ENCODE measurements around the gene PABPC1L.

The PABPC1L gene

DNA sequence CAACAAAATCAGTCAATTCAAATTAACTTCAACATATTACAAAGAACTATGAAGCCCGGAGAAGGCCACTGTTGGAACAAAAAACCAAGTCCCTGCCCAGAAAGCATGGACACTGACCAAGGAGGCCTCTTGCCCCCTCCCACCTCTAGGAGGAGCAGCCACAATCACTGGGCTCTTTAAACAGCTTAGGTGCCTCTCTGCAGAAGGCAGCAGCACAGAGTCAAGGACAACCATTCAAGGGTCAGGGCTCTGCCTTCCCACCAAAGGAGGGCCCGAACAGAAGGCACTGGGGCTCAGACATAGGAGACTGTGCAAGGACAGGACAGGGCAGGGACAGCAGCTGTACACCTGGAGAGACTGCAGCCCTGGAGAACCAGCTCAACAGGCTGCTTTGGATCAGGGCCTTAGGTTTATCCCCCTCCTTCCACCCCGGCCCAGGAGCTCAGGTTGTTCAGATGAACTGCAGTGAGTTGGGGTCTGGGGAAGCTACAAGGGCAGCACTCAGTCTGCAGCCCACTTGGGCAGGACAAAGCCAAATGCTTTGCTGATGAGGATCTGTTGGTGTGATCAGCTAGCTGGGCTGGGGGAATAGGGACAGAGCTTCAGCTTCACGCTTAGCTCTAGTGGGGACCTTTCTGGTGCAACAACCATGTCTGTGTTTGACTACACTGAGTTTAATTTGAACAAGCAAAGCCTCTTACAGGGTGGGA, 32.6 kb downstream of the PABPC1L start:
- FAIRE-seq (no peak), DNase-seq (ENCODE audit: insufficient read length, low spot score) (no peak)

DNA sequence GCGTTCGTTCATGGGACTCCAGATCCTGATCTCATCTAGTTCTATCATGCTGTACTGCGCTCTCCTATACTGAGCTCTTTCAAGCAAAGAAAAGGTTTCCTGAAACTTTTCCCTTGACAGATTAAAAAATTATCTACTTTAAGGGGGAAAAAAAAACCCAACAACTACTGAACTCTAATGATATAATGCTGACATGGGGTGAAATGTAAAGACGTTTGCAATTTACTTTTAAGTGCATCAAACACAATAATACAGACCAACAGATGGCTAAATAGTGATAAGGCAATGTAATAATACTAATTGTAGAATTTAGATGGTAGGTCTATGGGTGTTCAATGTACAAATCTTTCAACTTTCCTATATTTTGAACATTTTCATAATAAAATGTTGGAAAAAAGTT, 34.0 kb downstream of the PABPC1L start:
- no peak for FAIRE-seq
- no peak for DNase-seq (ENCODE audit: insufficient read length, low spot score)

DNA sequence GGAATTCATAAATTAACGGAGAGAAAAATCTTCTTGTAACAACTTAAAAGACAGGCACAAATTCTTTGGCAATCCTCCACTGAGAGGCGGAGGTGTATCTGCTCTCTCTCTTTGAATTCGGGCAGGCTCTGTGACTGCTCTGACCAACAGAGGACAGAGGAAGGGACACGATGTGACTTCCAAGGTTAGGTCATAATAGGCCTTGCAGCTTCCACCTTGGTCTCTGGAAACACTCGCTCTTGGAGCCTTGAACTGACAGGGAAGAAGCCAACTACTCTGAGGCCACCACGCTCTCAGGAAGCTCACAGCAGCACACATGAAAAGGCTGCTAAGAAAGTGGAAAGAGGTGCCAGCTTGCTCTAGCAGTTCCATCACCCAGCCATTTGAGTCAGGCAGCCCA, 35.4 kb downstream of the PABPC1L start:
- no peak for FAIRE-seq
- DNase-seq (ENCODE audit: insufficient read length, low spot score) = no peak

DNA sequence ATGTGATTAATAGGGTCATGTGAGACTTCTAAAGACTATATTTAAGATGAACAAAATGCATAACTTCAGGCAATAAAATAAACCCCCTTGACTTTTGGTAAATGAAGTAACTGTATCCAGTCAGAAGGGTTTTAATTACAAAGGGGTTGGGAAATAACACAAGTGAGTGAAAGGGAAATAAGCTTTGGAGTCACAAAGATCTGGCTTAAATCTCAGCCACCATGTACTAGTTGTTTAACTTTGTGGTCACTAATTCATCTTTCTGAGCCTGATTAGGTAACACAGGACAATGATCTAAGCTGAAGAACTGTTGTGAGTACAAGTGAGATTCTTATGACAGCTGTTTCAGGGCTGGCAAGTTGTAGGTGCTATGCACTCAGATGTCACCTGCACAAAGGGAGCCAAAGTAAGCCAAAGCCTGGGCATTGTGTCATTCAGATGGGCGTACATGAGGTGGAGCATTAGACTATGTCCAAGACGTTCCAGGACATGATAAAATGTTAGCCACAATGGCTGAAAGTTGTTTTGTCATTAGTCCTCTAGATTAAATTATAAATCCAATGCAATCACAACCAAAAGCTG, 36.5 kb downstream of the PABPC1L start:
- DNase-seq (ENCODE audit: insufficient read length, low spot score) (no peak), FAIRE-seq (no peak)

DNA sequence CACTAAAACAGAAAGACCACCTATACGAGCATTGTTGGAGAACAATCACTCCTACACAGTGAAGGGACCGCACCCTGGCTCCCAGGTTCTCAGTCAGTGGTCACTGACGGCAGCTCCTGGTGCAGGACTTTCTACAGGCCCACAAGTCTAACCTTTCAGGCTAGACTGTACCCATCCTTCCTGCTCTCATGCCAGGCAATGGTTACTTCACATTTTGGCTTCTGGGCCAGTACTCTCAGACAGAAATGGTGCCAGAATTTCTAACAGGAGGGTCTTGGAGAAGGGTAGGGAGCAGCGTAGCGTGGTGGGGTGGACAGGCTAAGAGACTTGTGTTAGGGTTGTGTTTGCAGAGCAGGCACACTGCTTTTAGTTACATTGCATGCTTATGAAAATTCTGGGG, 38.2 kb downstream of the PABPC1L start:
- DNase-seq (ENCODE audit: insufficient read length, low spot score) (no peak), FAIRE-seq (no peak)

DNA sequence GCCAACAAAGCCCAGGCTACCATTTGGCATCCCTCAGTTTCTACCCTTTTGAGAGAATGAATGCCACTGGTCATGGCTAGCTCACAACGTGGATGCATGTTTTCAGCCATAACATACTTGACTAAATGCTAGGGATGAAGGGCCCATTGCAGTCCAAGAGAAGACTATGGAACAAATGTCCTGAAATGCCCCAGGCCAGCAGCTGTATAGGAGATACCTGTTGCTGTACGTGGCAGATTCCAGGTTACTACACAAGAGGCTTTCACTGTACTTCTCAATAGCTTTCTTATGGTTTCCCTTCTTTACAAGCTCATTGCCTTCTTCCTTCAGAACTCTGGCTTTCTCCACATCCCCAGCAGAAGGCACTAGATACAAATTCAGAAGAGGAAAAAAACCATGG, 38.7 kb downstream of the PABPC1L start:
- DNase-seq (ENCODE audit: insufficient read length, low spot score) = no peak
- FAIRE-seq = no peak

DNA sequence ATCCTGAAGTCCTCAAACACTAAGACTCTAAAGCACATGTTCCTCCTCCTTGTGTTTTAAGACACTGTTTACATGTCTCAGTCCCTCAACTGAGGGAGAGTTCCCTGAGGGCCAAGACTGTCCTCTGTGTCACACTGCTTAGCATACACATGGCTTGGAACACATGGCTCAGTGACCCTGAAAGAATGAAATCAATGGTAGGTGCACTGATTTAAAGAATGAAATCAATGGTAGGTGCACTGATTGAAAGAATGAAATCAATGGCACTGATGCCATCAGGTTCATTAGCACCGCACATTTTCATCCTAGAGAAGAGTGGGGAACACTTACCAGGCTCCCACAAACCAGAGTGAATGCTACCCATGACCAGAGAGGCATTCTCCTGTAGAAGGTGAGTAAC, 40.5 kb downstream of the PABPC1L start:
- FAIRE-seq (no peak), DNase-seq (ENCODE audit: insufficient read length, low spot score) (no peak)

DNA sequence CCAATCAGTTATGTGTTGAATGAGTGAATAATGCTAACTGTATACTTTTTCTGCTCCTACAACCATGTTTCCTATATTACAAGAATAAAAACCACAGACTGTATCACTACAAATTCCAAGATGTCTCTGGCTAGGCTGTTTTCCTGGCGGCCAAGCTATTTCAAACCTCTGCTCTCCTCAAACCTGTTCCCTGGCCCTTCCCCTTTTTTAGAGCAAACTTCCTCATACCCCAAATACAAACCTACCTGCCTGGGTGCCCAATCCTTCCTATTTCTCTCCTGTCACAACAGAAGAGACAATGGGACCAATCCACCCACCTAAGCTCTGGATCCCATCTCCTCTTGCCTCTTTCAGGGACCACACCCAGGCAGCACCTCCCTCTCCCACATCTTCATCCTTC, 42.9 kb downstream of the PABPC1L start:
- FAIRE-seq (no peak), DNase-seq (ENCODE audit: insufficient read length, low spot score) (no peak)

DNA sequence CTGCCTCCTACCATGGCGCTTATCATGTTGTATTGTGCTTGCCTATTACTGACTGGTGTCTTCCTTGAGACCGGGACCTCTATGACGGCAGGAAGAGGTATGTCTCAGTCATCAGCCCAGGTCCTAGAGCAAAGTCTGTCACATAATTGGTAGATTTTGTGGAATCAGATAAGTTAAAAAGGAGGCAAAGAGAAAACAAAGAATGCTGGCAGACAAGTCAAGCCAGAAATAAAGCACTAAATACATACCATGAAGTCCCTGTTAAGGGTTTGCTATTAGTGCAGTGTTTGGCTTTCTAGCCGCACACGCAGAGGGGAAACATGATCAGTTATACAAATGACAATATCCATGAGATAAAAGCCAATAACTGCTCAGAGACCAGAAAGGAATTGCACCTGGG, 44.4 kb downstream of the PABPC1L start:
- DNase-seq (ENCODE audit: insufficient read length, low spot score) (no peak), FAIRE-seq (no peak)

DNA sequence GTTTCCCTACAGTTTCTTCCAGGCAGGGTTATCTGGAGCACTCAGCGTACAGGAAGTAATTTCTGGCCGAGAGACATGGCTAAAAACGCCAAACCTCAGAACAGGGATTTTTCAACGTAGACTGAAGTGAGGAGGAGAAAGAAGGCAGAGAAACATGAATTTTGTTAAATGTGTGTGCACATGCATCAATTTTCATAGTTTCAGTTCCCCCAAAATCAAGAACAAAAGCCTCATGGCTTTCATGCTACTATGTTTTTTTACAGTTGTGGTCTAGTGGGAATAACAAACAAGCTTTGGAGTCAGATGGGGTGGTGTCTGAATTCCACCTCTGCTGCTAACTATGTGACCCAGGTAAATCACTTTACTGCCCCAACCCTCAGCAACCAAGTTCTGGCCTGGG, 45.4 kb downstream of the PABPC1L start:
- no peak for DNase-seq (ENCODE audit: insufficient read length, low spot score)
- FAIRE-seq = no peak

DNA sequence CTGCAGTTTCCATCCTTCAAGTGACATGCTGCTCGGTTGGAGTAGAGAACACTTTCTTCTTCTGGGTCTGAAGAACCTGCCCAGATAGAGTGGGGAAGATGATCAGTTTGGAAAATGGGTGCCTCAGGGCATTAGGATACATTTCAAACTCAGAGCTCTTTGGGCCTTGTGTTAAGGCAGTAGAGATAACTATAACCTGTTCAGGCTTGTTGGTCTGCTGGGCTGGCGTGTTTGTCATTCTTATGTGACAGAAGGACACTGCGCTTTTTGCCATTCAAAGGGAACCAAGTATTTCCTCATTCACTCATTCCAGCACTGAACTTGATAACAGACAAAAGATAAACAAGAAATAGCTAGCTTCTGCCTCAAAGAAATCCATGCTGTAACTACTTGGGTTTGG, 46.5 kb downstream of the PABPC1L start:
- FAIRE-seq = no peak

DNA sequence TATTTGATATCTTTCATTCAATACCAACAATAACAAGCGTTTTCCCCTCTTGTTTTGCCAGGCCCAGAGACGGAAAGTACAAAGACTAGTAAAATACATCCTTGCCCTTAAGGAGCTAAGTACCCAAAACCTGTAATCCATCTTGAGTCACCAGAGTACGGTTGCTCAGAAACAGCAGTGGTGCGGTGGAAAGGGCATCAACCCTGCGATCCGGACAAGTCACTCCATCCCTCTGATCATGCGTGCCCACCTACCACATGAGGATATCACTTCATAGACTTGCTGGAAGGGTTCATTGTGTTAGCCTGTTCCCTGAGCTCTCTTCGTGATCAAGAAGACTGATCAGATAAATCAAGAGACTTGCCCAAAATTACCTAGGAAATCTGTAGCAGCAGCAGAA, 48.4 kb downstream of the PABPC1L start:
- no peak for FAIRE-seq

More for the DNA sequence above, 46.5 kb downstream of the PABPC1L start:
- DNase-seq (ENCODE audit: insufficient read length, low spot score) = no peak

DNA sequence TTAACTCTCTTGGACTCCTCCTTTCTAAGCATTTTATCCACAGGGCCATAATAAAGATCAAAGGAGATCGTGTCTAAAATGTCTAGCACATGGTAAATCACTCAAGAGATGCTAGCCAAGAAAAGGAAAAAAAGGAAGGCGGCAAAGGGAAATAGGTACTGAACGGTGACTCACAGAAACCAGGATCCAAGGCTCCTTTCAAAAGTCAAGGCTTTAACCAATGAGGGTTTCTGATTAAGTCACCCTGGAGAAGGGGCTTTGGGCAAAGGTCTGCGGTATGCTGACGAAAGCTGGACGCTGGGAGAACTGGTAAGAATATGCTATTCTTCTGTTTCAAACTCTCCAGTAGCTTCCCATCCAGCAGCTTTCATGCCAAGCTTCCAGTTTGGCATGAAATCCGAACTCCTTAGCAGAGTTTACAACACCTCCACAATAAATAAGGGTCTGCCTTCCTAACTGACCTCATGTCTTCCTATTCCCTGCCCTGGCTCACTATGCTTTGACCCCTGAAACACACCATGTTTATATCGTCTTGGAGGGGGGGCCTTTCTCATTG, 49.3 kb downstream of the PABPC1L start:
- DNase-seq (ENCODE audit: insufficient read length, low spot score) = no peak
- no peak for FAIRE-seq

More for the DNA sequence above, 48.4 kb downstream of the PABPC1L start:
- DNase-seq (ENCODE audit: insufficient read length, low spot score) = no peak

DNA sequence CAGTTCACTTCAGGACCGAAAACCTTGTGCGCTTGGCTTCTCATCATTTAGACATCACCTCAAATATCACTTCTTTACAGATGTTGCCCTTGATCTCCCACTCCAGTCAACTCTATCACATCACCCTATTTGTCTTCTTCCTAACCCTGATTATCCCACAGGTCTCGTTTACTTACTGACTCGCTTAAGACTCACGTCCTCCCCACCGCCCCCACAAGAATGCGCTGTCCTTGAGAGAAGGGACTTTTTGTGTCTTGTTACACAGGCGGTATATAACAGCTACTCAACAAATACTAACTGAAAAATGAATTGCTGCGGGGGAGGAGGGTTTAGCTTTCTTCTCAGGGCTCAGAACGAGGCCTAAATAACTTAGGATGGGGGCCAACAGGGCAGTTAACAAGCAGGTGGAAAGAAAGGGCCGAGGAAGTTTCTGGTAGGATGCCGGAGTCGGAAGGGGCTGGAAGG, 49.8 kb downstream of the PABPC1L start:
- FAIRE-seq = peak; percentile 76
- DNase-seq (ENCODE audit: insufficient read length, low spot score) = no peak

DNA sequence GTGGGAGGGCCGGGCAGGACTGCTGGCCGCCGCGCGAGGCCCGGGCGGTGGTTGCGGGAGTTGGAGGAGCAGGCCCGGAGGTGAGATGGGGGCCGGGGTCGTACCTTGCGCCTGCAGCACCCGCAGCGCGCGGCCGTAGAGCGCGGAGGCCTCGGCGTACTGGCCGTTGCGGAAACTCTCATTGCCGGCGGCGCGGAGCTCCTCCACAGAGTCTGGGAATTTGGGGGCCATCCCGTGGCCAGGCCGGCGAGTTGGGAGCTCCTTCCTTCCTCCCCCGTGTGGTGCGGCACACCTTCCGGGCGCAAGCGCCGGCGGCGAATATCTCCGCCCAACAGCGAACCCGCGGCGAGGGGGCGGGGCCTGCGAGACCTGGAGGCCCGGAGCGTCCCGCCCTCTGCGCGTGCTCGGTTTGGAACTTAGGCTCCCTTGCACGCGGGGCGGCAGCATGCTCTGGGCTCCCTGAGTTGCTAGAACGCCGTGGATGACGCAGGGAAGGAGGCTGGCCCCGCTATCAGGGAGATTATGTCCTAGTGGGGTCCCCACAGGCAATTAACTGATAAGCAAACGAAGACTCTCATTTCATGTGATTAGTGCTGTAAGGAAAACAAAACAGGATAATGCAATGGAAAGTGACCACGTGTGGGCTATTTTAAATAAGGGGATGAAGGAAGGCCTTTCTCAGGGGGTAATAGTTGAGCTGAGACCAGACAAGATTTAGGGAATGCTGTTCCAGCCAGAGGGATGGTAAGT, 50.4 kb downstream of the PABPC1L start, which contains the start of gene TOMM34:
Gene TOMM34 (minus strand): TSS at position 295 of the 750 bp plus-strand sequence. CDS start 64 bp downstream, at position 231.
- peak; percentile 93 for DNase-seq (ENCODE audit: insufficient read length, low spot score)
- peak; percentile 71 for FAIRE-seq

DNA sequence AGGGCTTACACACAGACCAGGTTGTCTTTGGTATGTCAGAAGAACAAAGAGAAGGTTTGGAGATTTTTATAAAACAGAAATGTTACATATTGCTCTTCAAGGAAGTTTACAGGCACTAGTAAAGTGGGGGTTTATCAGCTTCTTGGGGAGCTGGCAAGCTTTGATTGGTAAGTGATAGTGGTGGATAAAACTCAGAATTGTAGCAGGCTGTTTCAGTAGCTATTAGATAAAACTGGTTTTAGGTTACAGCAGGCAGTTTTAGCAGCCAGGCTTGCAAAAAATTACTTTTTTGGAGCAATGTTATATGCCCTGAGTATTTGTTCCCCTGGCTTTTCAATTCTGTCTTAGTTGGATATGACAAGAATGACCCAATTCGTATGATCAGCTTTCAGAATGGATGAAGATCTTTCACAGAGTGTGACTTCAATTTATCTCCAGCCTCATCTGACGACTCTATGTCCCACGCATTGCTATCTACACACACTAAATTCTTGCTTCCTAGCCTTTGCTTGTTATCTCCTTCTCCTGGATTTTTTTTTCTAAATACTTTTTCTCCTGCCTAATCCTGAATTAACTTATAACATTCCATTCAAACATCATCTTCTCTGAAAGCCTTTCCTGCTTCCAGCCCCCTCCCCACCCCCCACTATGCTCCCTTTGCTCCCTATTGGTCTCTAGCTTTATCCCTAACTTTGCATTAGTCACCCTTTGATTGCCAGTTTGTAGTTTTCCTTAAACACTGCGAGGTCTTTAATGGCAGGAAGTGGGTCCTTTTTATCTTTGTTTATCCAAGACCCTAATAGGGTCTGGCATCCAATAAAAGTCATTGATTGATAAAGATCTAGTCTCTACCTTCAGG, 51.4 kb downstream of the PABPC1L start:
- FAIRE-seq (no peak), DNase-seq (ENCODE audit: insufficient read length, low spot score) (no peak)

DNA sequence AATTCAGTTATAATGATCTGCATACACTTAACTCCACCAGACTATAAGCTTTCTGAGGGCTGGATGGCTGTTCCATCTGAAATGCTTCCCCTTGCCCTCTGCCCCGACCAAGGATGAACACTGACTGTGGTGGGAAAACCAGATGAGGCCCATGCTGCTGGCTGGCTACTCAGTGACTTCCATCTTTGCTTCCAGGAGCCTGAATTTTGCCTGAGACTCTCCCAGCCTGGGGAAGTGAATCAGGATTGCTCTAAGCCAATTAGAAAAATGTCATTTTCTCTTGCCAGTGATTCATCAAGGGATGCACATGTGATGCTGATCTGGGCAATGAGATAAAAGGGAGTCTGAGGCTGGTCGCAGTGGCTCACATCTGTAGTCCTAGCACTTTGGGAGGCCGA, 52.0 kb downstream of the PABPC1L start:
- no peak for DNase-seq (ENCODE audit: insufficient read length, low spot score)
- FAIRE-seq = no peak

DNA sequence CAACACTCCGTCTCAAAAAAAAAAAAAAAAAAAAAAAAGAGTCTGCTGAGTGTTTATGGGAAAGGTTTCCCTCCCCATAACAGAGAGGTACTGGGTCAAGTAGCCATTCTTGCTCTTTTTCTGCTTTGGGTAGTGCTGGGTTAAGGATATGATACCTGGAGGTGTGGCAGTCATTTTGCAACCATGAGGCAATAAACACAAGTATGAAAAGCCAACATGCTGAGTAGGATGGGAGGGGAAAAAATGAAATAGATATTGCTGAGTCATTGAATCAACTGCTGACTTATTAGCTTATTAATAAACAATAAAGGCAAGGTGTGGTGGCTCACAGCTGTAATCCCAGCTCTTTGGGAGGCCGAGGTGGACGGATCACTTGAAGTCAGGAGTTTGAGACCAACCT, 52.6 kb downstream of the PABPC1L start:
- FAIRE-seq (no peak), DNase-seq (ENCODE audit: insufficient read length, low spot score) (no peak)

DNA sequence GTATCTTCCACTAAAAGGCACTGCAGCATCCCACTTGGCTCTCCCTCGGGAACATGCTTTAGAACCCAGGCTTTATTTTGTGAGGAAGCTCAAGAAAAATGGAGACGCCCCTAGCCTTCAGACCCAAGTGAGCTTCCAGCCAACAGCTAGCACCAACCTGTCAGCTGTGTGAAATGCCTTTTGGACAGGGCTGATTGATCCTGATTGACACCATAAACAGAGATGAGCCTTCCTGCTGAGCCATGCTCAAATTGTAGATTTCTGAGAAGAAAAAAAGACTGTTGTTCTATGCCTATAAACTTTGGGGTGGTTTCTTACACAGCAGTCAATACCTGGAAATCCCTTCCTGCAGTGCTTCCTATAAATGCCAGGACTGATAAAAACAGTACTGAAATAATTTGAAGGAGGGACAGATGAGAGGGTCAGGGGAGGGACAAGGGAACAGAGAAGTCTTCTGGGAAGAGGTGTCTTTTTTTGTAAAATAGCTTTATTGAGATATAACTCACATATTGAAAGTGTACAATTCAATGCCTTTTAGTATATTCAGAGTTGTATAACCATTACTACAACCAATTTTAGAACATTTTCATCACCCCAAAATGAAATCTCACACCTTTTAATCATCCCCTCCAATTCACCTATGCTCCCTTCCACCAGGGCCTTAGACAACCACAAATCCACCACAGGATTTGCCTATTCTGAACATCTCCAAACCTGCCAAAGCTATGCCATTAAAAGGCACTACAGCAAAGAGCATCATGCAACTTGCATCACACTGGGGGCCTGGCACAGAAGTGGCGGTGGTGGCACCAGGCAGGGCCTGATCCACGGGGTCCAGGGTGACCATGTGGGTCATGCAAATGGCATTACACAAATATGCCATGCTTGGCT, 53.7 kb downstream of the PABPC1L start:
- peak; percentile 79 for FAIRE-seq
- no peak for DNase-seq (ENCODE audit: insufficient read length, low spot score)

DNA sequence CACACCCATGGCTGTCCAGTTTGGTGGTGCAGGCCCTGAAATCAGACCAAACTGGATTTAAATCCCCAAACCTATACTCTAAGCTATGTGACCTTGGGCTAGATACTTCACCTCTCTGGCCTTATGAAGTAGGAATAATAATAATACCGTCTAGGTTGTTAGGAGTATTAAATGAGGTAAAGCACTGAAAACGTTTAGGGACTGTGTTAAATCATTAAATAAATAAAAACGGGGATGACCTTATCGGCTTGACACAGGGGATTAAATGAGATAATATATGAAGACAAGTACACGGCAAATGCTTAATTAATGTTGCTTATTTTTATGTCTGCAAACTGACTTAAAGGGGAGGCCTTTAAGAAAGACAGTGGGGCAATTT, 55.8 kb downstream of the PABPC1L start:
- DNase-seq (ENCODE audit: insufficient read length, low spot score) = no peak
- FAIRE-seq = no peak

Measured in GM19239 (cell line).